ENCODE data around the gene ZNF445.

Gene ZNF445

GRCh38 chr3:44513513-44513912 lies 36.0 kb upstream of the ZNF445 start:
- Histone ChIP-seq H3K27me3 (ENCODE audit: insufficient read depth, low read length) (no peaks in the 10 kb centered on the region), H3K9me2 (ENCODE audit: low read depth, low read length) (no peaks in the 10 kb centered on the region), H3K4me3 (ENCODE audit: low read depth, low read length, poor library complexity, severe bottlenecking) (no peak overlapping the region), H3K4me1 (ENCODE audit: insufficient read depth, low read length, severe bottlenecking) (peaks cover 10% of the 10 kb centered on the region), H3K9me3 (ENCODE audit: low read length) (no peaks in the 10 kb centered on the region), H3F3A (ENCODE audit: insufficient read depth, low read length) (no peaks in the 10 kb centered on the region), H3K36me3 (ENCODE audit: insufficient read depth, low read length) (no peaks in the 10 kb centered on the region), H3K4me2 (ENCODE audit: low read length) (no peak overlapping the region), H2AFZ (ENCODE audit: low read length) (no peak overlapping the region), H4K20me1 (ENCODE audit: insufficient read depth, low read length) (no peaks in the 10 kb centered on the region), H3K9ac (ENCODE audit: low read length) (no peak overlapping the region), H3K79me2 (ENCODE audit: insufficient read depth, low read length) (peaks cover 10% of the 10 kb centered on the region), H3K27ac (ENCODE audit: low read depth, low read length, poor library complexity, severe bottlenecking) (no peak overlapping the region)
- TF ChIP-seq EZH2 (IDR thresholded peaks at IDR 0.05; ENCODE audit: borderline replicate concordance, low read length) (no peak), CTCF (IDR thresholded peaks at IDR 0.05; ENCODE audit: low read length) (no peak)

GRCh38 chr3:44511238-44511566 lies 33.7 kb upstream of the ZNF445 start:
- no peak for TF ChIP-seq CTCF (IDR thresholded peaks at IDR 0.05; ENCODE audit: low read length)
- TF ChIP-seq EZH2 (IDR thresholded peaks at IDR 0.05; ENCODE audit: borderline replicate concordance, low read length) = no peak

GRCh38 chr3:44510000-44510368 lies 32.5 kb upstream of the ZNF445 start:
- H3K36me3 ChIP-seq (ENCODE audit: insufficient read depth, low read length) = peaks cover 14% of the 10 kb centered on the region
- H2AFZ ChIP-seq (ENCODE audit: low read length) = peak overlapping the region; percentile 57; the same call in 1 of the 2 replicates
- peak overlapping the region; percentile 29 for H3K27ac ChIP-seq (ENCODE audit: low read depth, low read length, poor library complexity, severe bottlenecking)

More at GRCh38 chr3:44511238-44511566, 33.7 kb upstream of the ZNF445 start:
- peak overlapping the region; percentile 94 for H3K4me3 ChIP-seq (ENCODE audit: low read depth, low read length, poor library complexity, severe bottlenecking)
- H3K79me2 ChIP-seq (ENCODE audit: insufficient read depth, low read length) = peaks cover 13% of the 10 kb centered on the region
- peak overlapping the region; percentile 82 for H3K4me2 ChIP-seq (ENCODE audit: low read length)
- H4K20me1 ChIP-seq (ENCODE audit: insufficient read depth, low read length) = no peaks in the 10 kb centered on the region
- no peak overlapping the region; the same call in 1 of the 2 replicates for H3K9ac ChIP-seq (ENCODE audit: low read length)
- peaks cover 6% of the 10 kb centered on the region; the same call in 1 of the 2 replicates for H3K9me3 ChIP-seq (ENCODE audit: low read length)
- no peak overlapping the region for H3K27ac ChIP-seq (ENCODE audit: low read depth, low read length, poor library complexity, severe bottlenecking)
- H3K9me2 ChIP-seq (ENCODE audit: low read depth, low read length) = no peaks in the 10 kb centered on the region
- no peak overlapping the region for H2AFZ ChIP-seq (ENCODE audit: low read length)
- H3F3A ChIP-seq (ENCODE audit: insufficient read depth, low read length) = no peaks in the 10 kb centered on the region
- H3K27me3 ChIP-seq (ENCODE audit: insufficient read depth, low read length) = no peaks in the 10 kb centered on the region
- peaks cover 8% of the 10 kb centered on the region for H3K36me3 ChIP-seq (ENCODE audit: insufficient read depth, low read length)
- H3K4me1 ChIP-seq (ENCODE audit: insufficient read depth, low read length, severe bottlenecking) = peaks cover 10% of the 10 kb centered on the region

More at GRCh38 chr3:44510000-44510368, 32.5 kb upstream of the ZNF445 start:
- H3K79me2 ChIP-seq (ENCODE audit: insufficient read depth, low read length) = peaks cover 20% of the 10 kb centered on the region
- TF ChIP-seq CTCF (IDR thresholded peaks at IDR 0.05; ENCODE audit: low read length) (no peak), EZH2 (IDR thresholded peaks at IDR 0.05; ENCODE audit: borderline replicate concordance, low read length) (no peak)
- H3K27me3 ChIP-seq (ENCODE audit: insufficient read depth, low read length) = no peaks in the 10 kb centered on the region
- H3K4me3 ChIP-seq (ENCODE audit: low read depth, low read length, poor library complexity, severe bottlenecking) = peak overlapping the region; percentile 94
- no peaks in the 10 kb centered on the region for H4K20me1 ChIP-seq (ENCODE audit: insufficient read depth, low read length)
- H3K9me2 ChIP-seq (ENCODE audit: low read depth, low read length) = no peaks in the 10 kb centered on the region
- peak overlapping the region; percentile 82 for H3K4me2 ChIP-seq (ENCODE audit: low read length)
- peaks cover 10% of the 10 kb centered on the region for H3K4me1 ChIP-seq (ENCODE audit: insufficient read depth, low read length, severe bottlenecking)
- H3F3A ChIP-seq (ENCODE audit: insufficient read depth, low read length) = no peaks in the 10 kb centered on the region
- peaks cover 6% of the 10 kb centered on the region; the same call in 1 of the 2 replicates for H3K9me3 ChIP-seq (ENCODE audit: low read length)
- H3K9ac ChIP-seq (ENCODE audit: low read length) = peak overlapping the region; percentile 89

All from OCI-LY1 (cell line).